ENCODE data around the gene SGCB.

Gene SGCB

GRCh38 chr4:52019936-52020657 lies 18.0 kb downstream of the SGCB start, which contains the start of gene LRRC66:
TSS of gene LRRC66 (minus strand) at chr4:52020363. CDS start at chr4:52017613, 2,750 bp downstream.
- DNase-seq (ENCODE audit: low spot score) = no peak

DNA sequence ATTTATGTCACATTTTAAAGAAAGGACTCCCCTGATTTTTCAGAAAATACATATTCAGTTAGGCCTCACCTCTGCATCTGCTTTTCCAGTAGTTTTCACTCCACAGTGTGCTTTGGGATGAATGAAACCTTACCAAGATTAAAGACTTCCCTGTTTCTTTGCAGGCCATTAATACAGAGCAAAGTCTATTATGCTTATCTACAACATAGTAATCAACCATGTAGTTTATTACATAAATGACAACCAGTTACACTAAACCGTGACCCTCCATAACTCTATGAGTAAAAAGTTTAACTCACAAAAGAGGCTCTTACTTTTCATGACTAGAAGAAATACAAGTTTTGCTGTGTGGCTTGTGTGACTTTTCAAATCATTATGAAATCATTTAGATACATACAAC lies 20.3 kb downstream of the SGCB start:
- no peak for DNase-seq (ENCODE audit: low spot score)

DNA sequence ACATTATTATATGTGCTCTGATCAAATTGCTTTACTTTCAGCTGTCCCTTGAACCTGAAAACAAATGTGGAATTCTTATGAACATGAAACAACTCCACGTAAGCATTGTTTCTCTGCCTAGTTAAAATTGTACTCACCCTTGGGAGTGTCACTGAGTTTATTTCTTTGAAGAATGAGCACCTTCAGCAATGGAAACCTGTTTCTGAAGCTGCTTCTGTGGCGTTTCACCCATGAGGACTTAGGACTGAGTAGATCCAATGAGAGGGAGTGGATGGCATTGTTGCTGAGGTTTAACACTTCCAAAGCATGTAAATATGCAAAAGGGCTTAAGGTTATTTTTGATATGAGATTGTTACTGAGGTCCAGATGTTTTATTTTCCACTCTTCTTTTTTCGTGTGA lies 21.1 kb downstream of the SGCB start:
- DNase-seq (ENCODE audit: low spot score) = no peak

- DNase-seq (ENCODE audit: low spot score) = no peak
Observed at GRCh38 chr4:52015366-52015765, 22.7 kb downstream of the SGCB start.

GRCh38 chr4:52014903-52015302 lies 23.2 kb downstream of the SGCB start:
- DNase-seq (ENCODE audit: low spot score) = no peak

GRCh38 chr4:52012651-52013050 lies 25.4 kb downstream of the SGCB start:
- no peak for DNase-seq (ENCODE audit: low spot score)

DNA sequence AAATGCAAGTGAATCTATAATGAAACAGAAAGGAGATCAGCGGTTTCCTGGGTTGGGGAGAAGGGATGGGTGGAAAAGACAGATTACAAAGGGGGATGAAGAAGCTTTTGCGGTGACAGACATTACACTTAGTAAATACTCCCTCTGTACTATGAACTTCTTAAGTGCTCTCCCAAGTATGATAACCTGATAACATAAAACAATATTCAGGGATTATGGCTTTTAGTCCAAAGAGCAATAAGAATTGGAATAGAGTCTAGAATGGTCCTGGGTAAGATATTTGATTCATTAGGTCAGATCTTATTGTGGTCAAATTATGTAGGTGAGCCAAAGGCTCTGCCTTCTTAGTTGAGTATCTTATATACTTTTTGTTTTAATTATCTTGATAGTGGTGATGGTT lies 27.1 kb downstream of the SGCB start:
- no peak for DNase-seq (ENCODE audit: low spot score)

- DNase-seq (ENCODE audit: low spot score) = no peak
Observed at GRCh38 chr4:52006887-52007286, 31.2 kb downstream of the SGCB start.

DNA sequence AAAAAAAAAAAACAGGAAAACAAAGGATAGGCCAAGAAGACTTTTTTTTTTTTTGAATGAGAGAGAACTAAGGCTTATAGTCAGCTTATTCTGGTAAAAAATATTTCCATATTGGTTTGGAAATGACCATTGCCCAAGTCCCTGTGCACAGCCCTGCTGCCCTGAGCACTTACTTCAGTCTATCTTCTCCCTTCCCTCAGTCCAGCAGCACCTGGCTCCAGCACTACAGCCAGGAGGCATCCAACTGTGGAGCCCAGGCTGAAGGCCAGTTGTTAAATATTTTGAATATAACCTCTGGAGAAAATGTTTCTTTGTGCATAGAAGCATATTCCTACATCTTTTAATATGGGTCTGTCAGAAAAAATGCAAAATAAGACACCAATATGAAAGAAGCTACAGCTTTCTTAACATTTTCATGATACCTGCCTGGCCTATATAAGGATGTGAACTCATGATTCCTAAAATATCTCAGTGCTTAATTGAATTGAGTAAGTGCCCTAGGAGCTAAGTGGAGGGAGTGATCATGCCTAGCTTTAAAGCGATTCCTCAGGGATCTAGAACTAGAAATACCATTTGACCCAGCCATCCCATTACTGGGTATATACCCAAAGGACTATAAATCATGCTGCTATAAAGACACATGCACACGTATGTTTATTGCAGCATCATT lies 32.4 kb downstream of the SGCB start:
- no peak for DNase-seq (ENCODE audit: low spot score)

- DNase-seq (ENCODE audit: low spot score) = no peak
Observed at GRCh38 chr4:52004414-52004813, 33.7 kb downstream of the SGCB start.

DNA sequence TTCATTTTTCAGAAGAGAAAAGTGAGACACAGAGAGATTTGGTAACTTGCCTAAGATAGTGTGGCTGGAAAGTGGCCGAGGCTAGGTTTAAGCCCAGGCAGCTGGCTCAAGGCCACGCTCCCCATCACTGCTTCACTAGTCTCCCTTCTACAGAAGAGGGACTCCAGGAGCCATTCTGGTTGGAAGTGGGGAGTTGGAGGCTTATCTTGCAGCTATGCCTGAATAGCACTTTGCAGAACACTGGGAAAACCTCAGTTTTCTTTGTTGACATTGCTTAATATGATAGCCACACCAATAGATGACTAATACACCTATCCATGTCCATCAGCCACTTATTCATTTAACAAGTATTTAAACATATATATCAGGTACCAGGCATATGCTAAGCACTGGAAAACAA lies 36.5 kb downstream of the SGCB start:
- no peak for DNase-seq (ENCODE audit: low spot score)

DNA sequence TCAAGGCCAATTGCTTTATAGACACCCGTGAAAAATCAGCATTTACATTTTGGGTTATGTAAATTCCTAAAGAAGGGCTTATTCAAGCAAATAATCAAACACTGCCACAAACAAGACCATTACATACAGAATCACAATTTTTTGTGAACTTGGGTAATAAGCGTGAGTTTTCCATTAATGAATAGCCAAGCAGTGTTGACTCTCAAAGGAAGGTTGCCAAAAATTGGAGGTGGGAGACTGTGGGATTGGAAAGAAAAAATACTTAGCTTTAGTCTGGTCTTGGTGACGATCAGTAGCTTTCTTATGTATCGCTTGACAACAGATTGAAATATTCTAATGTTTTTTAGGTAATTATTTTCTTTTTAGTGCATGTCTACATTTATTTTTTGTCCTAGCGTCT lies 38.8 kb downstream of the SGCB start:
- DNase-seq (ENCODE audit: low spot score) = no peak

- DNase-seq (ENCODE audit: low spot score) = no peak
Observed at GRCh38 chr4:51998837-51999236, 39.3 kb downstream of the SGCB start.

DNA sequence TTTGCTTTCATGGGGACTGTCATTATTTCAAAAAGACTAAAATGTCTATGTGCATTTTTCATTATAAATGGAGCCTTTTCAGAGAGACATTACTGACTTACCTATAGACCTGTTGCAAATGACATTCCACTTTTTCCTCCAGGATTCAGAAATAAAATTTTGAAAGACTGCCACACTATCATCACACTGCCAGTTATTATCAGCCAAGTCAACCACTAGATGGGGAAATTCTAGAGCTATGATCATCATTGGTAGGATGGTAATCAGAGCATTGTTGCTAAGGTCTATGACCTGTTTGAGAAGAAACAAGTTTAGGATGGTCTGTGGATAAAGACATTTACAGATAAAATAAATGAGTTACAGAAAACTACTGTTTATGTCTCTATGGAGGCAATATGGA lies 40.5 kb downstream of the SGCB start:
- no peak for DNase-seq (ENCODE audit: low spot score)

- no peak for DNase-seq (ENCODE audit: low spot score)
Observed at GRCh38 chr4:51995647-51996220, 42.4 kb downstream of the SGCB start.

Measured in globus pallidus (tissue), 1 donor.